NCI-H1105 treated with DMSO at 0.1 percent for 48 hours (cell line): Measurements from ENCODE around the gene SMIM36.
"Not testable (repeated sequence)": the region's sequence is repeated elsewhere in the genome, so short reads cannot be mapped to it uniquely, and the experiment has no call there.

Source experiments
- DNase-seq: peaks from one replicate; lab custom pipeline; 2025; lab: John Stamatoyannopoulos, UW

Gene SMIM36

GRCh38 chr17:55413825-55414489 lies 97.3 kb downstream of the SMIM36 start:
- no peak for DNase-seq

DNA sequence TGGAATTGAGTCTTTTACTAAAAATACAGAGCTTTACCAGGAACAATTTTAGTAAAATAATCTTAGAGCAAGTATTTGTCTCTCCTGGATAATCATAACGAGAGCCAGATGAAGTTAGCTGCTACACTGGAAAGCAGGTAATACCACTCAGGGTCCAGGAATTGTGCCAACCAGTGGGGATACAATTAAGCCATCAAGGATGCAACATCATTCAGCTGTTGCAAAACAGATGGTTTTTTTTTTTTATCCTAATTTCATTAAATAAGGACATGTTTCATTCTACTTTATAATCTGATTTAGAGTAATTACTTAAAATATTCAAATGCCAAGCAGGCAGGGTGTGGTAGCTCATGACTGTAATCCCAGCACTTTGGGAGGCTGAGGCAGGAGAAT lies 99.8 kb downstream of the SMIM36 start:
- no peak for DNase-seq

DNA sequence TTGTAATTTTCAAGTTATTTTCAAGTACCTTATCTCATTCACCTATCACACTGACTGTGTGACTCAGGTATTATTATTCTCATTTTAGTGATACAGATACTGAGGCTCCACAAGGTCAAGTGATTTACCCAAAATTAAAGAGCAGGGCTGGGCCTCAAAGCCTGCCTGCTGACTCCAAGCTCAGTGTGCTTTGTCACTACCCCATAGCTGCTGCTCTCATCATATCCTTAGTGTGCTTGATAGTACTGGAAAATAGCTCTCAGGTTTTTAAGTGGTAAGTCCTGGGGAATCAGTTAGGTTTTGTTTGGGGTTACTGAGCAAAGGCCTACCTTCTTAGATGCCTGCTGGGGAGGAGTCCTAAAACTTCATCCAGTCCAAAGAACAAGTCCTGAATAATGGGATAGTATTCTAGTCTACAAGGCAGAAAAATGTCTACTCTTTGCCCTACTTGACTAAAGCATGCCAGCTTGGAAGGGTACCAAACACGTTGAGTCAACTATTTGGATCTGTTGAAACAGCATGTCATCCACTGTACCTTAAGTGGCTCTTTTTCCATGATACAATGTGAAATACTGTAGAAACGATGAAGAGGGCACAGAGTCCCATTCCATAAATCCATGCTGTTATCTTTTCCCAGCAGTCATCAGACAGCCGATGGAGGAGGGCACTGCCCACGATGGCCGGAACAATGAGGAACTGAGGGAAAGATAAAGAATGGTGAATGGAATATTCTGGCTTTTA lies 100.4 kb downstream of the SMIM36 start:
- DNase-seq: no peak

DNA sequence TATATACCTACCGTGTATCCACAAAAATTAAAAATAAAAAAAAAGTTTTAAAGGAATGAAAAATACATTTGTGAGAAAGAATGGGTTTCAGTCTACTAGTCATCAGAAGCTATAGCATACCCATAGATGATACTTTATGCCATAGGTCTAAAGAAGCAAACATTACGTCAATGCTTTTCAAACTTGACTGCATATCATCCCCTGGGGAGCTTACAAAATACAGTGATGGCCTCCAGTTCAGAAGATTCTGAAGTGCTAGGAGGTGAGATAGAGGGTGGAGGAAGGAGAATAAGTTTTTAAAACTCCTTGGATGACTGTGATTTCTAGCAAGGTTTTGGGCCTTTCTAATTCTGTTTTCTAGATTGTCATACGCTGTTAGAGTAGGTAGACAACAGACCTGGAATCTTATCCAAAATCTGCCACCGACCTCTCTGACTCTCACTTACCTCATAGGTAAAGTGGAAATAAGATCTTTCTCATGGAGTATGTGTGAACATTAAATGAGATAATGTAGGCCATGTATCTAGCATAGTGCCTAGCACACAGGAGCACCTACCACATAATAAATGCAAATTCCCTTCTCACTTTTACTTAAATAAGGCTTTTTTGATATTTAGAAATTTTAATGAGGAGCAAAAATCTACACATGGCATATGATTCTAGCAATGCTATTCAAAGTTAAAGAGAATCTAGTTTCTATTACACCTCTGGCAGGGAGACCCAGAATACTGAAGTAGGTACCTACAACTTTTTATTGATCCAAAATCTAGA lies 102.0 kb downstream of the SMIM36 start:
- no peak for DNase-seq

GRCh38 chr17:55407641-55408566 lies 103.3 kb downstream of the SMIM36 start:
- DNase-seq: no peak

- DNase-seq: no peak
These were observed 105.7 kb downstream of the SMIM36 start for GRCh38 chr17:55405600-55405999.

GRCh38 chr17:55404197-55404596 lies 107.1 kb downstream of the SMIM36 start:
- not testable (repeated sequence) for DNase-seq

- DNase-seq: no peak
These were observed 108.9 kb downstream of the SMIM36 start for GRCh38 chr17:55402374-55402773.
